ENCODE results near the gene FGF21. TPM values are rescaled to one million over a fixed set of nuclear protein-coding genes. Genes with fewer than 3 reads are reported as not detected.

Gene FGF21
- total and polyA plus RNA-seq, 10 of the 15 experiments (the other 5 are each of a cell fraction or from before 2014, with no cell fraction given) = not detected

DNA sequence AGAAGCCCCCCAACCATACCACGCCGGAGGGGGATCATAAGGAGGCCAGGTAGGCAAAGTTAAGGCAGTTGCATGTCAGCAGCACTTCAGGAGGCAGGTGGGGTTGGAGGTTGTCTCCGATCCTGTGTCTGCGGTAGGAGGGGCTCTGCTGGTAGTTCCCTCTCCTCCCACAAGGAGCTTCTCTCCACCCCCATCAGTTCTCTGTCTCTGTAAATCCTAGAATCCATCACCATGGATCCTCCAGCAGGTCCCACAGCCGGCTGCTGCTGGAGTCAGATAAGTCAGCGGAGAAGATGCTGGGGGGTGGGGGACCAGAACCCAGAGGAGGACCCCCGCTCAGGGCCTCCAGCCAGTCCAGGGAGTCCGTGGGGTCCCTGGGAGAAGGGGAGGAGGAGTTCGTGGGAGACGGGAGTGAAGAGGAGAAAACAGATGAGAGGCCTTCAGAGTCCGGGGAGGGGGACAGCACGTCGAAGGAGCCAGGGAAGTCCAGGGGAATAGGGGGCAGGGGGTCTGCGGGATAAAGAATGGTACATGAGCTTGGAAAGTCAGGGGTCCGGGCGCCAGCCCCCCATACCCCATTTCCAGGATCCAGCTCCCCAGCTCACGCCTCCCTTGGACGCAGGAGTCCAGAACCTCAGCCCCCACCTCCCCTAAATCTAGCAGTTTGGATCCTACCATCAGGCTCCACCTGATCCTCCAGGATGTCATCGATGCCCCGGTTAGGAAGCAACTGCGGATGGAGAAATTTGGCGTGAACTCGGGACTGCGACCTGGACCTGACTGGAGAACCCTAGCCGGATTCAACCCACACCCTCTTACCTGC lies 42.1 kb upstream of the FGF21 start:
- ChIA-PET RAD21 (ENCODE audit: unreplicated experiment) (interaction anchor here (0.5 to 1.4 kb wide), 3 partner anchors 14 to 404 kb away, joined by 3 to 4 read pairs (median 4); no protein-coding TSS in a partner anchor), POLR2A (interaction anchor here (0.7 to 3.0 kb wide), 3 partner anchors 12 to 68 kb away, joined by 3 to 7 read pairs (median 4); no protein-coding TSS in a partner anchor), CTCF (no interaction called here), SMC1A (ENCODE audit: uncharacterized antibody, unreplicated experiment) (interaction anchor here (0.6 to 0.7 kb wide), 2 partner anchors 62 to 789 kb away, joined by 3 read pairs; no protein-coding TSS in a partner anchor)
- in situ Hi-C loops (cut with MboI) = no loop called here
- peak overlapping the region; percentile 11; the same call in 1 of the 2 replicates for H3K27ac ChIP-seq (ENCODE audit: control insufficient read depth, insufficient read depth)
- no peak for DNase-seq (ENCODE audit: low read depth, low spot score)
- intact Hi-C loops (cut with micrococcal nuclease; ENCODE audit: unreplicated experiment) = no loop called here
- no peaks in the 10 kb centered on the region for H3K36me3 ChIP-seq (ENCODE audit: control insufficient read depth in 2 of 2, insufficient read depth in 2 of 2, low read length in 1 of 2)
- no TSS peak for BruUV-seq (replicated peaks)
- peak overlapping the region; percentile 74 for H3K9ac ChIP-seq (ENCODE audit: control insufficient read depth, insufficient read depth, low read length)
- WGBS (ENCODE audit: insufficient coverage, insufficient replicate concordance, low lambda C conversion rate, missing lambda C conversion rate) = 11% methylated on average over 21 of the region's 25 CpGs
- H3K4me2 ChIP-seq (ENCODE audit: control insufficient read depth, insufficient read depth) = peak overlapping the region; percentile 94
- no peak for ATAC-seq
- FAIRE-seq = no peak
- H2AFZ ChIP-seq (ENCODE audit: control insufficient read depth, low read depth, low read length) = peak overlapping the region; percentile 94
- H3K9me3 ChIP-seq (replicated peaks; ENCODE audit: control insufficient read depth, insufficient read depth, low read length) = no peaks in the 10 kb centered on the region; the same call in 2 of the 3 replicates
- H3K4me3 ChIP-seq = peak overlapping the region; percentile 79
- H3K4me1 ChIP-seq (ENCODE audit: control insufficient read depth, insufficient read depth, low read length) = peaks cover 16% of the 10 kb centered on the region
- TF ChIP-seq, protein P1, sequence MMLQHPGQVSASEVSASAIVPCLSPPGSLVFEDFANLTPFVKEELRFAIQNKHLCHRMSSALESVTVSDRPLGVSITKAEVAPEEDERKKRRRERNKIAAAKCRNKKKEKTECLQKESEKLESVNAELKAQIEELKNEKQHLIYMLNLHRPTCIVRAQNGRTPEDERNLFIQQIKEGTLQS (IDR thresholded peaks at IDR 0.05; ENCODE audit: borderline replicate concordance, extremely low read depth, low read depth, low read length) = no peak
- TF ChIP-seq CHD2 (IDR thresholded peaks at IDR 0.05; ENCODE audit: borderline replicate concordance, low read depth, low read length) (no peak), PAX8 (IDR thresholded peaks at IDR 0.05) (no peak), LARP7 (IDR thresholded peaks at IDR 0.05) (no peak)
- TF ChIP-seq, protein P2, sequence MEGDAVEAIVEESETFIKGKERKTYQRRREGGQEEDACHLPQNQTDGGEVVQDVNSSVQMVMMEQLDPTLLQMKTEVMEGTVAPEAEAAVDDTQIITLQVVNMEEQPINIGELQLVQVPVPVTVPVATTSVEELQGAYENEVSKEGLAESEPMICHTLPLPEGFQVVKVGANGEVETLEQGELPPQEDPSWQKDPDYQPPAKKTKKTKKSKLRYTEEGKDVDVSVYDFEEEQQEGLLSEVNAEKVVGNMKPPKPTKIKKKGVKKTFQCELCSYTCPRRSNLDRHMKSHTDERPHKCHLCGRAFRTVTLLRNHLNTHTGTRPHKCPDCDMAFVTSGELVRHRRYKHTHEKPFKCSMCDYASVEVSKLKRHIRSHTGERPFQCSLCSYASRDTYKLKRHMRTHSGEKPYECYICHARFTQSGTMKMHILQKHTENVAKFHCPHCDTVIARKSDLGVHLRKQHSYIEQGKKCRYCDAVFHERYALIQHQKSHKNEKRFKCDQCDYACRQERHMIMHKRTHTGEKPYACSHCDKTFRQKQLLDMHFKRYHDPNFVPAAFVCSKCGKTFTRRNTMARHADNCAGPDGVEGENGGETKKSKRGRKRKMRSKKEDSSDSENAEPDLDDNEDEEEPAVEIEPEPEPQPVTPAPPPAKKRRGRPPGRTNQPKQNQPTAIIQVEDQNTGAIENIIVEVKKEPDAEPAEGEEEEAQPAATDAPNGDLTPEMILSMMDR (IDR thresholded peaks at IDR 0.05 in 2 of 3, conservative IDR thresholded peaks at IDR 0.05 in 1 of 3; ENCODE audit: control insufficient read depth in 2 of 3, extremely low read depth in 1 of 3, insufficient read depth in 1 of 3, low read depth in 3 of 3, low read length in 3 of 3) = peak in 2 of 3 experiments; percentile 14; a peak in 1 of 6 replicates
- no peaks in the 10 kb centered on the region for H3K79me2 ChIP-seq (ENCODE audit: control insufficient read depth, insufficient read depth, low read length)
- H4K20me1 ChIP-seq (ENCODE audit: control insufficient read depth, insufficient read depth) = no peaks in the 10 kb centered on the region
- H3K27me3 ChIP-seq (replicated peaks in 1 of 2; ENCODE audit: control insufficient read depth in 2 of 2, insufficient read depth in 2 of 2, low read length in 1 of 2) = no peaks in the 10 kb centered on the region

Data from GM12878 (cell line).